Skeletal muscle cell (primary cell): ENCODE data around the gene CFAP210.
"Not testable (repeated sequence)": the region's sequence is repeated elsewhere in the genome, so short reads cannot be mapped to it uniquely, and the experiment has no call there.

Experiments
- DNase-seq: peaks from one replicate; pipeline ENCODE4 v3.0.0-alpha.2; 2010; ENCODE audit warnings: low read depth
- H3K4me3 ChIP-seq: 2 replicates; pipeline ENCODE4 v1.5.1; 2011; ENCODE audit warnings: low read depth, mild to moderate bottlenecking, control low read depth, low read length, moderate library complexity

The CFAP210 gene

DNA sequence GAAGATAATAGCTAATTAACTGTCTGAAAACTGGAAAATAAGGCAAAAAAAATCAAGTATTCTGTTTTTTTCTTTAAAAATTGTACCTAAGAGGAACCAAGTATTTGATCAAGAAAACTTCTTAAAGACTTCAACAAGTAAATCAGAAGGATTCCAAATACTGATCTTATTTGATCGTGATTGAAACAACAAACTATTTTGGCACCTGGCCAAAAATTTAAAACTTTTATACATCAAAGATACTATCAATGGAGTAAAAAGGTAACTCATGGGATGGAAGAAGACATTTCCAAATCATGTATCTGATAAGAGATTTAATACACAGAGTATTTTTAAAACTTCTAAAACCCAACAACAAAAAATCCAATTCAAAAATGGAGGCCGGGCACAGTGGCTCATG lies 46.7 kb downstream of the CFAP210 start:
- DNase-seq, result no peak

DNA sequence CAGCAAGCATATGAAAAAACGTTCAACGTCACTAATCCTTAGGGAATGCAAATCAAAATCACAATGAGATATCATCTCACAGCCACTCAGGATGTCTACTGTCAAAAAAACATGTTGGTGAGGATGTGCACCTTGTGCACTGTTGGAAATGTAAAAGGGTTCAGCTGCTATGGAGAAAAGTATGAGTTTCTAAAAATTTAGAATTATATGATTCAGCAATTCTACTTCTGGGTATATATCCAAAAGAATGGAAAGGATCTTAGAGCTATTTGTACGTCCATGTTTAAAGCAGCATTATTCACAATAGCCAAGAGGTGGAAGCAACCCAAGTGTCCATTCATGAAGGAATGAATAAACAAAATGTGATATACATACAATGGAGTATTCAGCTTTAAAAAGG lies 50.0 kb downstream of the CFAP210 start:
- no peak overlapping the region for H3K4me3 ChIP-seq
- no peak for DNase-seq

More for the DNA sequence above, 46.7 kb downstream of the CFAP210 start:
- H3K4me3 ChIP-seq, result no peak overlapping the region

DNA sequence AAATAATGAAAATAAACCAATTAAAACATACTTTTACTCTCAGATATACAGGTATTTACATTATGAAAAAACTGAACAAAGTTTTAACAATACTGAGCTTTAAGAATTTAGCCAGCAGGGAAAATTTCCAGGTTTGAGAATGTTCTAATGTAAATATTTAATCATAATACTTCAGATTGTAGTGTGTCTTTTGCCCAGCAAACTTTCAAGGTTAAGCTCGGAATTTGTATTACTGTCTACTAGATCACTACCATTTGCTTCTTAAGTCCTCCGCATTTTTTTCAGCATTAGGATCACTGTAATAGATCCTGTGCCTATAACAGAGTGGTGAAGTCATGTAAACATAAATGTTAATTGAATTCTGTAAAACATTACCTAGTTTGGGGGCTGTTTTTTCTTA lies 52.7 kb downstream of the CFAP210 start:
- no peak for DNase-seq
- H3K4me3 ChIP-seq, result no peak overlapping the region

DNA sequence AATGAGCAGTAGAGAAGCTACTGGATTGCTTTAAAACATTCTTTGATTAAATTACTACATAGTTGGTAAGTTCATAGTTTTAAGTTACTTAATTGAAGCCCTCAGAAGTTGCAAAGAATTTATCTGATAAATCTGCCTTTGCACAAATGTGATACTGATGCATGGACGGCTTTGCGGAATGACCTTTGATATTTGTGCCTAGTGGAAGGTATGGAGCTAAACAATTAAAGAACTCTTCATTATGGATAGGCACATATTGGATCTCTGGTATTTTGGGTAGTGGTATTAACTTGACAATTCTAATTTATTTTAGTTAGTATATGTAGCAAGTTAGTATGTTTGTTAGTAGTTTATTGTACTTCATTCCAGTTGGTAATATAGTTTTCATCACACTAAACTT lies 54.1 kb downstream of the CFAP210 start:
- H3K4me3 ChIP-seq, result no peak overlapping the region
- no peak for DNase-seq

DNA sequence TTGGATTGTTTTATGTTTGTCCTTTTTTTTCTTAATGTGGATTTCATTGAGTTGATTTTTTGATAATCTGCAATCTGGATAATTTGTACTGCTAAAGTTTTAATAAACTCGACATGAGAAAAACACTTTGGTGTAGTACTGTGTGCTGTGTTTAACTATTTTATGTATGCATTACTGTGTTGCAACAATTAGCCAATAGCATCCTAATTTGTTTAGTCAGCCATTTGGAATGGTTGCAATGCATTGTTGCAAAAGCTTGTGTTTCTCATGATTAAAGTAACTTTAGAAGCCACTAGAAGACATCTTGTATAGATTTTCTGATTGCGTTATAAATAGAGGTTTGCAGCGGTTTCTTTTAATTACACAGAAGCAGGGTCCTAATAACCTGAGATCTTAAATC lies 56.6 kb downstream of the CFAP210 start:
- H3K4me3 ChIP-seq, result no peak overlapping the region
- peak; percentile 51 for DNase-seq

DNA sequence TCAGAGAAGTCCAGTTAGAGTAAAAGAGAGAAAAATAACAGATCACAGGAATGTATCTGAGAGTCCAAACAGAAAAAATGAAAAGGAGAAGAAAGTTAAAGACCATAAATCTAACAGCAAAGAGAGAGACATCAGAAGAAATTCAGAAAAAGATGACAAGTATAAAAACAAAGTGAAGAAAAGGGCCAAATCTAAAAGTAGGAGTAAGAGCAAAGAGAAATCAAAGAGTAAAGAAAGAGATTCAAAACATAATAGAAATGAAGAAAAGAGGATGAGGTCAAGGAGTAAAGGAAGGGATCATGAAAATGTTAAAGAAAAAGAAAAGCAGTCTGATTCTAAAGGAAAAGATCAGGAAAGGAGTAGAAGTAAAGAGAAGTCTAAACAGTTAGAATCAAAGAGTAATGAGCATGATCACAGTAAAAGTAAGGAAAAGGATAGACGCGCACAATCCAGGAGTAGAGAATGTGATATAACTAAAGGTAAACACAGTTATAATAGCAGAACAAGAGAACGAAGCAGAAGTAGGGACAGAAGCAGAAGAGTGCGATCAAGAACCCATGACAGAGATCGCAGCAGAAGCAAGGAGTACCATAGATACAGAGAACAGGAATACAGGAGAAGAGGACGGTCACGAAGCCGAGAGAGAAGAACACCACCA lies 57.6 kb downstream of the CFAP210 start:
- no peak for DNase-seq
- no peak overlapping the region for H3K4me3 ChIP-seq

DNA sequence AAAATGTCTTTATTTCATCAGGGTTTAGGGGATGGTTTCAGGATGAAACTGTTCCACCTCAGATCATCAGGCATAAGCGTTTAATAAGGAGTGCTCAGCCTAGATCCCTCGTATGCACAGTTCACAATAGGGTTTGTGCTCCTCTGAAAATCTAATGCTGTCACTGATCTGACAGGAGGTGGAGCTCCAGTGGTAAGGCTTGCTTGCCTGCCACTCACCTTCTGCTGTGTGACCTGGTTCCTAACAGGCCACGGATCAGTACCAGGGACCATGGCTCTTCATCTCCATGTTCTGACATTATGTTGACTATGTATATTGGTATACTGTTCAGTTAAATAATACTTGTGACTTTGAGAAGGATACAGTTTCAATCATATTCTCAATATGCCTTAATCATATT lies 68.4 kb downstream of the CFAP210 start:
- no peak overlapping the region for H3K4me3 ChIP-seq
- no peak for DNase-seq

DNA sequence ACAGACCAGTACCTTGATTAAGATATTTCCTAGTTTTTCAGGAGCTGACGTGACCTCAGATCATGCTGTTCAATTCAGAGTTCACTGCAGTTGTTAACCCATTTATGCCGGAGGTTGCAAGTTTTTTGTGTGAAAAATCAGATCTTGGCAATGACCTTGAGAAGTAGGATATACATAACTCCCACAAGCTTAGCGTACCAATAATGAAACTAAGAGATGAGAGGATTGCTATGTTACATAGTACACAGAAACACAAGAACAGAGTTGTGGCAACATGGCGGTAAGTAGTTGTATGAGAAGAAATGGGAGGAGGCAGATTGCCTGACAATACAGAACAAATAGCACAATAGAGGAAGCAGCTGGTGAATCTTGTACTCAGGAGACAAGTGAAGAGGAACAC lies 71.0 kb downstream of the CFAP210 start:
- no peak for DNase-seq

DNA sequence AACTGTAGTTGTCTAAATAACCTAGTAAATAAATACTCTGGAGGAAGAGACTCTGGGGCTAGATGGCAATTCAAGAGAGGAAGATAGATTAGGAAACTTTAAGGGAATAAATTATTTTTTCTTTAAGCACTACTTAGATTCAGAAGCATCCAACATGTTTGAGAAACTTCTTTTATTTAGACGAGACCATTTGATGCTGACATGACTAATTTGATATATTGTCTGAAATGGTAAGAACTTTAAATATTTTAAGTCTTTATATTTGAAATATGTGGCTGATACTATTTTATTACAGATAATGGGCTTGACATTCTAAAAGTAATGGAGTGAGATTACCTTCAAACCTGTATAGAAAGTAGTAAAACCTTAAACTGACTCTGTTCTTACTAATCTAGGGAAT lies 73.7 kb downstream of the CFAP210 start:
- DNase-seq, result no peak
- H3K4me3 ChIP-seq, result no peak overlapping the region

More for the DNA sequence above, 71.0 kb downstream of the CFAP210 start:
- no peak overlapping the region for H3K4me3 ChIP-seq

DNA sequence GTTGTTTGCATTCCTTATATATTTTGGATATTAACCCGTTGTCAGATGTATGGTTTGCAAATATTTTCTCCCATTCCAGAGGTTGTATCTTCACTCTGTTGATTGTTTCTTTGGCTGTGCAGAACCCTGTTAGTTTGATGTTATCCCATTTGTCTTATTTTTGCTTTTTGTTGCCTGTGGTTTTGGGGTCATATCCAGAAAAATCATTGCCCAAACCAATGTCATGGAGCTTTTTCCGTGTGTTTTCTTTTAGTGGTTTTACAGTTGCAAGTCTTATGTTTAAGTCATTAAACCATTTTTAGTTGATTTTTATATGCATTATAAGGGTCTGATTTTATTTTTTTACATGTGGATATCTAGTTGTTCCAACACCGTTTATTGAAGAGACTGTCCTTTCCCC lies 74.3 kb downstream of the CFAP210 start:
- no peak overlapping the region for H3K4me3 ChIP-seq
- no peak for DNase-seq

DNA sequence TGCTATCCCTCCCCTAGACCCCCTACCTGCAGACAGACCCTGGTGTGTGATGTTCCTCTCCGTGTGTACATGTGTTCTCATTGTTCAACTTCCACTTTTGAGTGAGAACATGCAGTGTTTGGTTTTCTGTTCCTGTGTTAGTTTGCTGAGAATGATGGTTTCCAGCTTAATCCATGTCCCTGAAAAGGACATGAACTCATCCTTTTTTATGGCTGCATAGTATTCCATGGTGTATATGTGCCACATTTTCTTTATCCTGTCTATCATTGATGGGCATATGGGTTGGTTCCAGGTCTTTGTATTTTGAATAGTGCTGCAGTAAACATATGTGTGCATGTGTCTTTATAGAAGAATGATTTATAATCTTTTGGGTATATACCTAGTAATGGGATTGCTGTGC lies 78.2 kb downstream of the CFAP210 start:
- H3K4me3 ChIP-seq, DNase-seq: not testable (repeated sequence)

DNA sequence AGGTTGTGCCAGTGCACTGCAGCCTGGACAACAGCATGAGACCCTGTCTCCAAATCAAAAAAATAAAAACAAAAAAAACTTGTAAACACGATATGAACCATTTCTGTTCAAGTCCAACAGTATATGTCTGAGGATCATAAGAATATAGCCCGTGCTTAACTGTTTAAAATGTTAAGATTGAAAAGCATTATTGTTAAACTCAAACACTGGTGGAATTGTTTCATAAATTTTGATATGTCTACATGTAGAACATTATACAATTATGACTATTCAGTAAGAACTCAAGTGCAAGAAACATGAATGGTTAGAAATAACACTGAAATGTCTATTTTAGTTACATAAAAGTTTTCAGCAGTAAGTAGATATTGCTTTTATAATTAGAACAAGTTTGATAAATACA lies 80.3 kb downstream of the CFAP210 start:
- H3K4me3 ChIP-seq, result no peak overlapping the region

DNA sequence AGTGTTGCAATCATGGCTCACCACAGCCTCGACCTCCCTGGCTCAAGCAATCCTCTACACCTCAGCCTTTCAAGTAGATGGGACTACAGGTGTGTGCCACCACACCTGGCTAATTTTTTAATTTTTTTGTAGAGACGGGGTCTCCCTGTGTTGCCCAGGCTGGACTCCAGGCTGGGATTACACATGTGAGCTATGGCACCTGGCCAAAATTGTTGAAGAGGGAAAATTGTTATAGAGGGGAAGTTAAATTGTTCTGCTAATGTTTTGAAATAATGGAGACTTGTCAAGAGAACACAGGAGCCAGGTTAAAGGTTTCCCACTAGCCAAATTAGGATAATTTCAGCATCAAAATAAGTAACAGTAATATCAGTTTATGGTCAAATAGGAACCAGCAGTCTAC lies 84.9 kb downstream of the CFAP210 start:
- H3K4me3 ChIP-seq, result no peak overlapping the region
- DNase-seq, result no peak

More for the DNA sequence above, 80.3 kb downstream of the CFAP210 start:
- DNase-seq, result no peak

DNA sequence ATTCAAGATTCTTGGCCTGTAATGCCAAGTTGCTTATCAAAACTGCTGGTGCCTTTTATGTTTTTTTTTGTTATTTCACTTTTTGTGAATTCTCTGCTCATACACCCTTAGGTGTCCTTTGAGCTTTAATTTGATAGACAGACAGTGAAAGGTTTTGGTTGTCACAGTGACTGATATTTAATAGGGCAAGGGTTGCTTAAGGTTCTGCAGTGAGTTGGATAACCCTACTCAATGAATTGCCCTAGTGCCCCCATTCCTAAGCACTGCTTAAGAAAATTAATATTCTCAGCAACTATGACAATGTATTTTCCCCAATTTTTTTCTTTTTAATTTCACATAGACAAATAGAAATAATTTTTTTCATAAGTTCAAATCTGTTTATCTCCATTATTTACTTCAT lies 94.6 kb downstream of the CFAP210 start:
- no peak for DNase-seq

DNA sequence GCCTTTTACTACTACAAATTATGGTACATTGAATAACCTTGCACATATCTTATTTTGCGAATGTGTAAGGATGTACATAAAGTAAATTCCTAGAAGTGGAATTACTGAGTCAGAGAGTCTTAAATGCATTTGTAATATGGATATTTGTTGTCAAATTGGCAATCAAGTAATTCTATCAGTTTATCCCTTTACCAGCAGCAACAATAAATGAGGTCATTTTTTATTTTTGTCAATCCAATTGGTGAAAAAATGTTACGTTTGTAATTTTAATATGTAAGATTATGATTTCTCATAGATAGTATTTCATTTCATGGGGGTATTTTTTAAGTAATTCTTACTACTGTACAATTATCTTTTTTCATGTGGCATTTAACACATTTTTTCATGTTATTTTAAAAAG lies 95.2 kb downstream of the CFAP210 start:
- no peak for DNase-seq

More for the DNA sequence above, 94.6 kb downstream of the CFAP210 start:
- no peak overlapping the region for H3K4me3 ChIP-seq

DNA sequence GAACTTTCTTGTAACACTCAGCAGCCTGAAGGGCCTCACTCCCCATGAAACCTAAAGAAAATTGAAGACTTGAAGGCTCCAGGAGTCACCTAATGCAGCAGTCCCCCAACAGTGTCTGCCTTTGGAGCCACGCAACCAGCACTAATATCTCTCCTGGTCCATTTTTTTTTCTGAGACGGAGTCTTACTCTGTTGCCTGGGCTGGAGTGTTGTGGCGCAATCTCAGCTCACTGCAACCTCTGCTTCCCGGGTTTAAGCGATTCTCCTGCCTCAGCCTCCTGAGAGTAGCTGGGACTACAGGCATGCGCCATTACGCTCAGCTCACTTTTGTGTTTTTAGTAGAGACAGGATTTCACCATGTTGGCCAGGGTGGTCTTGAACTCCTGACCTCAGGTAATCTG lies 97.7 kb downstream of the CFAP210 start:
- not testable (repeated sequence) for DNase-seq, H3K4me3 ChIP-seq

More for the DNA sequence above, 95.2 kb downstream of the CFAP210 start:
- no peak overlapping the region for H3K4me3 ChIP-seq
